Motor neuron (in vitro differentiated cells): ENCODE measurements around the gene CACNA1E. TPM values are rescaled to one million over a fixed set of nuclear protein-coding genes. Genes with fewer than 3 reads are reported as not detected.

Source experiments
- ATAC-seq, 8 experiments: fragments of 200-7000 bp; cut with Tn5 transposase; replicated peaks in 6 of 8; 2 replicates each; pipeline ENCODE4 v1.8.0; 2021; ENCODE audit warnings: mild to moderate bottlenecking in 8 of 8, moderate library complexity in 8 of 8
- H3K27ac ChIP-seq, 2 donors: fragments of 250-450 bp; sonication (Bioruptor Pico); 2 replicates each; pipeline ENCODE4 v1.9.0; 2021; ENCODE audit warnings: antibody characterized with exemption in 2 of 2, mild to moderate bottlenecking in 2 of 2, moderate library complexity in 1 of 2
- H3K4me1 ChIP-seq, 2 donors: fragments of 250-450 bp; sonication (Bioruptor Pico); replicated peaks in 1 of 2; 2 replicates each; pipeline ENCODE4 v1.6.1; 2021; ENCODE audit warnings: antibody characterized with exemption in 2 of 2, mild to moderate bottlenecking in 2 of 2, moderate library complexity in 1 of 2
- H3K4me3 ChIP-seq, 5 donors: fragments of 250-450 bp; sonication (Bioruptor Pico); 2 replicates each; pipeline ENCODE4 v1.9.0; 2021; ENCODE audit warnings: antibody characterized with exemption in 5 of 5, mild to moderate bottlenecking in 5 of 5, moderate library complexity in 4 of 5
- WGBS, 10 experiments: fragments of 450-650 bp; shearing (Covaris generic); methylation state at CpG; one replicate each; pipeline ENCODE4 v1.0.0; 2022; 5-methylcytosine and 5-hydroxymethylcytosine counted together
- in situ Hi-C, 9 experiments: fragments of 400-800 bp; cut with MboI; loops; one replicate each; pipeline ENCODE4 v1.15.0; 2021; ENCODE audit warnings: low sequenced_read_pairs in 9 of 9, low pct_unique_long_range_greater_than_20kb in 2 of 9; ENCODE audit not compliant: unreplicated experiment in 9 of 9
- total RNA-seq, 8 experiments: library from RNA; unstranded; fragments of 300-600 nt; gene quantifications; 2 replicates each; pipeline versions ENCODE4 v1.2.3 to v1.2.4, GENCODE V29; 2022

CACNA1E gene
- 10 to 100 TPM in 2 of 8 experiments, 1 to 10 TPM in 3, under 1 TPM in 3; 0.10 to 19.4 (median 6.8) TPM for total RNA-seq

- ATAC-seq: peak in 5 of 8 experiments; percentile 7 to 21 (median 16)
- Histone ChIP-seq H3K4me1 (peaks cover 10 to 22% of the 10 kb centered on the region in 2 donors), H3K27ac (no peak within 1 kb of the TSS), H3K4me3 (peak within 1 kb of the TSS; percentile 42 to 71 (median 56))
- in situ Hi-C loops: loop anchor here in 6 of 9 experiments (10.0 to 25.0 kb wide), 7 partner anchors 96 to 911 kb away; partner anchors contain the start of genes GLUL (in 1 of the 6) and ZNF648 (in 1 of the 6)
- 0 to 15% (median 11%) methylated on average over 1 to 38 of the region's 43 CpGs for WGBS, 10 experiments
These were observed at the start of gene CACNA1E for GRCh38 chr1:181483285-181484195. CACNA1E (plus strand) TSS chr1:181483517; CDS start chr1:181483745, 228 bp downstream.

GRCh38 chr1:181433931-181434330 lies 49.4 kb upstream of the CACNA1E start:
- Histone ChIP-seq H3K27ac (no peak overlapping the region), H3K4me3 (no peak overlapping the region), H3K4me1 (no peaks in the 10 kb centered on the region)
- no peak for ATAC-seq
- in situ Hi-C loops: loop anchor here in 1 of 9 experiments (10.0 kb wide), 1 partner anchor 249 kb away; no protein-coding TSS in a partner anchor
- 6 to 100% (median 84%) methylated on average over 1 to 3 of the region's 3 CpGs; no CpG with 5 or more reads in 1 of the 10 experiments for WGBS, 10 experiments

GRCh38 chr1:181438013-181438412 lies 45.3 kb upstream of the CACNA1E start:
- H3K27ac ChIP-seq: no peak overlapping the region
- H3K4me1 ChIP-seq: no peaks in the 10 kb centered on the region
- H3K4me3 ChIP-seq: no peak overlapping the region
- no peak for ATAC-seq
- in situ Hi-C loops: loop anchor here in 1 of 9 experiments (10.0 kb wide), 1 partner anchor 253 kb away; no protein-coding TSS in a partner anchor
- WGBS, 10 experiments: 0 to 75% (median 67%) methylated on average over 1 to 2 of the region's 2 CpGs; no CpG with 5 or more reads in 3 of the 10 experiments

- no peak for ATAC-seq
- Histone ChIP-seq H3K4me1 (no peaks in the 10 kb centered on the region), H3K4me3 (no peak overlapping the region), H3K27ac (no peak overlapping the region)
- 43 to 100% (median 85%) methylated on average over 1 to 4 of the region's 4 CpGs; no CpG with 5 or more reads in 2 of the 10 experiments for WGBS, 10 experiments
- in situ Hi-C loops: no loop called here
These were observed 42.8 kb upstream of the CACNA1E start for GRCh38 chr1:181440510-181440909.

GRCh38 chr1:181442181-181442525 lies 41.2 kb upstream of the CACNA1E start:
- no peak for ATAC-seq
- in situ Hi-C loops: no loop called here
- H3K4me1 ChIP-seq: no peaks in the 10 kb centered on the region
- H3K27ac ChIP-seq: no peak overlapping the region
- H3K4me3 ChIP-seq: no peak overlapping the region

GRCh38 chr1:181443231-181443853 lies 40.0 kb upstream of the CACNA1E start:
- ATAC-seq: no peak
- H3K27ac ChIP-seq: no peak overlapping the region
- in situ Hi-C loops: no loop called here
- WGBS, 10 experiments: 0 to 86% (median 57%) methylated on average over 1 to 3 of the region's 3 CpGs; no CpG with 5 or more reads in 2 of the 10 experiments
- no peaks in the 10 kb centered on the region for H3K4me1 ChIP-seq
- H3K4me3 ChIP-seq: no peak overlapping the region

GRCh38 chr1:181445436-181445835 lies 37.9 kb upstream of the CACNA1E start:
- in situ Hi-C loops: no loop called here
- H3K4me1 ChIP-seq: no peaks in the 10 kb centered on the region
- ATAC-seq: no peak
- H3K4me3 ChIP-seq: no peak overlapping the region
- no peak overlapping the region for H3K27ac ChIP-seq

- Histone ChIP-seq H3K27ac (no peak overlapping the region), H3K4me1 (no peaks in the 10 kb centered on the region), H3K4me3 (no peak overlapping the region)
- in situ Hi-C loops: no loop called here
- WGBS, 10 experiments: 0 to 92% (median 71%) methylated on average over 1 to 3 of the region's 3 CpGs; no CpG with 5 or more reads in 2 of the 10 experiments
- ATAC-seq: no peak
These were observed 34.9 kb upstream of the CACNA1E start for GRCh38 chr1:181448461-181448860.

- in situ Hi-C loops: loop anchor here in 2 of 9 experiments (25.0 kb wide), 1 partner anchor 486 kb away; no protein-coding TSS in a partner anchor
- H3K4me1 ChIP-seq: no peaks in the 10 kb centered on the region
- ATAC-seq: no peak
- no peak overlapping the region for H3K27ac ChIP-seq
- no peak overlapping the region for H3K4me3 ChIP-seq
- WGBS, 10 experiments: 0 to 72% (median 35%) methylated on average over 2 to 4 of the region's 4 CpGs; no CpG with 5 or more reads in 1 of the 10 experiments
These were observed 31.6 kb upstream of the CACNA1E start for GRCh38 chr1:181451661-181452230.

GRCh38 chr1:181452746-181453145 lies 30.6 kb upstream of the CACNA1E start:
- no peaks in the 10 kb centered on the region for H3K4me1 ChIP-seq
- ATAC-seq: no peak
- in situ Hi-C loops: loop anchor here in 2 of 9 experiments (25.0 kb wide), 1 partner anchor 485 kb away; no protein-coding TSS in a partner anchor
- no peak overlapping the region for H3K27ac ChIP-seq
- WGBS, 10 experiments: 0 to 60% (median 49%) methylated on average over 2 to 3 of the region's 3 CpGs; no CpG with 5 or more reads in 1 of the 10 experiments
- no peak overlapping the region for H3K4me3 ChIP-seq

GRCh38 chr1:181453541-181454201 lies 29.6 kb upstream of the CACNA1E start:
- Histone ChIP-seq H3K4me3 (no peak overlapping the region), H3K4me1 (no peaks in the 10 kb centered on the region), H3K27ac (no peak overlapping the region)
- ATAC-seq: no peak
- WGBS, 10 experiments: 14 to 75% (median 58%) methylated on average over 1 to 3 of the region's 3 CpGs; no CpG with 5 or more reads in 5 of the 10 experiments
- in situ Hi-C loops: loop anchor here in 2 of 9 experiments (25.0 kb wide), 1 partner anchor 484 kb away; no protein-coding TSS in a partner anchor

GRCh38 chr1:181456551-181456950 lies 26.8 kb upstream of the CACNA1E start:
- H3K27ac ChIP-seq: no peak overlapping the region
- in situ Hi-C loops: loop anchor here in 2 of 9 experiments (25.0 kb wide), 1 partner anchor 481 kb away; no protein-coding TSS in a partner anchor
- no peak for ATAC-seq
- no peak overlapping the region for H3K4me3 ChIP-seq
- WGBS, 10 experiments: 0 to 83% (median 64%) methylated on average over 1 to 3 of the region's 3 CpGs; no CpG with 5 or more reads in 3 of the 10 experiments
- no peaks in the 10 kb centered on the region for H3K4me1 ChIP-seq
